KOPT-K1 (cell line): ENCODE results near the gene PHYKPL.

Experiments used
- H3K27ac ChIP-seq: fragments of 200-600 bp; sonication (generic); 2 replicates; pipeline ENCODE4 v1.5.1; 2016; ENCODE audit warnings: antibody characterized with exemption, mild to moderate bottlenecking, low read depth, low read length; ENCODE audit not compliant: poor library complexity, severe bottlenecking
- H3K36me3 ChIP-seq: fragments of 200-600 bp; sonication (generic); 2 replicates; pipeline ENCODE4 v1.5.1; 2017; ENCODE audit warnings: antibody characterized with exemption, mild to moderate bottlenecking, low read length, moderate library complexity; ENCODE audit not compliant: insufficient read depth
- H3K9me3 ChIP-seq: fragments of 200-600 bp; sonication (generic); 2 replicates; pipeline ENCODE4 v1.5.1; 2017; ENCODE audit warnings: antibody characterized with exemption, low read length, mild to moderate bottlenecking; ENCODE audit not compliant: insufficient read depth, poor library complexity, severe bottlenecking

Gene PHYKPL

GRCh38 chr5:178212241-178213002 lies 20.2 kb downstream of the PHYKPL start:
- peaks cover 100% of the 10 kb centered on the region for H3K36me3 ChIP-seq
- H3K27ac ChIP-seq: no peak overlapping the region
- H3K9me3 ChIP-seq: no peaks in the 10 kb centered on the region

GRCh38 chr5:178211095-178212048 lies 21.2 kb downstream of the PHYKPL start:
- no peaks in the 10 kb centered on the region for H3K9me3 ChIP-seq
- no peak overlapping the region for H3K27ac ChIP-seq
- peaks cover 100% of the 10 kb centered on the region for H3K36me3 ChIP-seq

- Histone ChIP-seq H3K36me3 (peaks cover 100% of the 10 kb centered on the region), H3K27ac (no peak overlapping the region), H3K9me3 (no peaks in the 10 kb centered on the region)
Observed at GRCh38 chr5:178210686-178211085, 21.9 kb downstream of the PHYKPL start.

GRCh38 chr5:178210073-178210535 lies 22.5 kb downstream of the PHYKPL start:
- no peaks in the 10 kb centered on the region for H3K9me3 ChIP-seq
- peaks cover 98% of the 10 kb centered on the region for H3K36me3 ChIP-seq
- H3K27ac ChIP-seq: no peak overlapping the region

- Histone ChIP-seq H3K27ac (no peak overlapping the region), H3K36me3 (peaks cover 92% of the 10 kb centered on the region), H3K9me3 (no peaks in the 10 kb centered on the region)
Observed at GRCh38 chr5:178209334-178210072, 23.1 kb downstream of the PHYKPL start.

GRCh38 chr5:178208540-178209227 lies 23.9 kb downstream of the PHYKPL start:
- H3K27ac ChIP-seq: no peak overlapping the region

GRCh38 chr5:178207917-178208280 lies 24.7 kb downstream of the PHYKPL start:
- no peak overlapping the region for H3K27ac ChIP-seq
- no peaks in the 10 kb centered on the region for H3K9me3 ChIP-seq
- peaks cover 76% of the 10 kb centered on the region for H3K36me3 ChIP-seq

More at GRCh38 chr5:178208540-178209227, 23.9 kb downstream of the PHYKPL start:
- no peaks in the 10 kb centered on the region for H3K9me3 ChIP-seq
- peaks cover 84% of the 10 kb centered on the region for H3K36me3 ChIP-seq

GRCh38 chr5:178207183-178207916 lies 25.3 kb downstream of the PHYKPL start:
- no peaks in the 10 kb centered on the region for H3K9me3 ChIP-seq
- peaks cover 71% of the 10 kb centered on the region for H3K36me3 ChIP-seq
- peak overlapping the region; percentile 94 for H3K27ac ChIP-seq

- H3K9me3 ChIP-seq: no peaks in the 10 kb centered on the region
- H3K27ac ChIP-seq: peak overlapping the region; percentile 94
- peaks cover 62% of the 10 kb centered on the region for H3K36me3 ChIP-seq
Observed at GRCh38 chr5:178206166-178207101, 26.2 kb downstream of the PHYKPL start.

- H3K9me3 ChIP-seq: no peaks in the 10 kb centered on the region
- peak overlapping the region; percentile 94 for H3K27ac ChIP-seq
- peaks cover 54% of the 10 kb centered on the region for H3K36me3 ChIP-seq
Observed at GRCh38 chr5:178205749-178206047, 26.9 kb downstream of the PHYKPL start.

- peaks cover 49% of the 10 kb centered on the region for H3K36me3 ChIP-seq
- H3K27ac ChIP-seq: peak overlapping the region; percentile 94
- H3K9me3 ChIP-seq: no peaks in the 10 kb centered on the region
Observed at GRCh38 chr5:178204935-178205748, 27.5 kb downstream of the PHYKPL start.

- no peaks in the 10 kb centered on the region for H3K9me3 ChIP-seq
- peaks cover 41% of the 10 kb centered on the region for H3K36me3 ChIP-seq
- H3K27ac ChIP-seq: peak within 1 kb of the TSS; percentile 94
Observed at GRCh38 chr5:178204182-178204934, 28.2 kb downstream of the PHYKPL start, which contains the start of gene HNRNPAB. TSS of gene HNRNPAB (plus strand) at chr5:178204533. CDS start at chr5:178204838, 305 bp downstream.
